Common myeloid progenitor, CD34-positive (primary cell): ENCODE data around the gene PDPK1.
A peak's percentile ranks its signal among the peaks of the same experiment; 100 is the strongest.

Experiments used
- CTCF ChIA-PET: fragments of 350-600 bp; sonication (Branson Sonifier 250); formaldehyde crosslinking; loops from one replicate; lab custom pipeline; 2021; ENCODE audit warnings: antibody characterized with exemption; lab: Charles Lee
- POLR2A ChIA-PET: fragments of 350-600 bp; sonication (Branson Sonifier 250); formaldehyde crosslinking; loops from one replicate; lab custom pipeline; 2021; ENCODE audit warnings: antibody characterized with exemption; lab: Charles Lee
- DNase-seq, 3 donors: peaks; one replicate each; pipeline versions ENCODE4 v3.0.0 to v3.0.0-alpha.2; 2013
- H3K27ac ChIP-seq, 2 experiments: 1 replicate in 1 of 2; 2 replicates in 1 of 2; pipeline ENCODE4 v1.7.0; 2013; ENCODE audit warnings: inconsistent platforms in 2 of 2, low read length in 2 of 2, mild to moderate bottlenecking in 2 of 2, low read depth in 1 of 2, moderate library complexity in 1 of 2; ENCODE audit not compliant: severe bottlenecking in 2 of 2, insufficient read depth in 1 of 2, poor library complexity in 1 of 2
- H3K27me3 ChIP-seq, 5 experiments: replicated peaks in 2 of 5; 1 replicate in 3 of 5; 2 replicates in 2 of 5; pipeline versions ENCODE4 v1.6.1 to v1.7.0; 2013; ENCODE audit warnings: low read length in 4 of 5, mild to moderate bottlenecking in 2 of 5, moderate library complexity in 2 of 5, inconsistent platforms in 1 of 5; ENCODE audit not compliant: insufficient read depth in 5 of 5, control insufficient read depth in 4 of 5
- H3K36me3 ChIP-seq, 4 experiments: 1 replicate in 2 of 4; 2 replicates in 2 of 4; pipeline versions ENCODE4 v1.6.1 to v1.7.0; 2013; ENCODE audit warnings: low read length in 3 of 4, control low read depth in 1 of 4, mild to moderate bottlenecking in 1 of 4; ENCODE audit not compliant: control insufficient read depth in 4 of 4, insufficient read depth in 4 of 4
- H3K4me1 ChIP-seq, 4 experiments: 1 replicate in 3 of 4; 2 replicates in 1 of 4; pipeline versions ENCODE4 v1.6.1 to v1.7.1; 2013; ENCODE audit warnings: low read length in 3 of 4, mild to moderate bottlenecking in 3 of 4, control low read depth in 1 of 4, inconsistent platforms in 1 of 4, moderate library complexity in 1 of 4; ENCODE audit not compliant: control insufficient read depth in 4 of 4, insufficient read depth in 4 of 4; ENCODE audit errors: control extremely low read depth in 1 of 4
- H3K4me3 ChIP-seq, 7 experiments: 1 replicate in 4 of 7; 2 replicates in 3 of 7; pipeline versions ENCODE4 v1.5.1 to v1.7.0; 2013; ENCODE audit warnings: mild to moderate bottlenecking in 7 of 7, low read length in 6 of 7, moderate library complexity in 6 of 7, inconsistent platforms in 2 of 7, low read depth in 2 of 7, control low read depth in 1 of 7; ENCODE audit not compliant: insufficient read depth in 4 of 7, control insufficient read depth in 1 of 7; ENCODE audit errors: extremely low read depth in 1 of 7
- H3K9me3 ChIP-seq, 5 experiments: 1 replicate in 4 of 5; 2 replicates in 1 of 5; pipeline versions ENCODE4 v1.6.1 to v1.7.1; 2013; ENCODE audit warnings: low read length in 4 of 5, mild to moderate bottlenecking in 2 of 5, inconsistent platforms in 1 of 5, low read depth in 1 of 5, moderate library complexity in 1 of 5; ENCODE audit not compliant: control insufficient read depth in 4 of 5, insufficient read depth in 2 of 5; ENCODE audit errors: control extremely low read depth in 1 of 5
- WGBS: methylation state at CpG from one replicate; pipeline ENCODE4 v1.1.5; 2013; ENCODE audit not compliant: insufficient coverage; 5-methylcytosine and 5-hydroxymethylcytosine counted together

PDPK1 gene

DNA sequence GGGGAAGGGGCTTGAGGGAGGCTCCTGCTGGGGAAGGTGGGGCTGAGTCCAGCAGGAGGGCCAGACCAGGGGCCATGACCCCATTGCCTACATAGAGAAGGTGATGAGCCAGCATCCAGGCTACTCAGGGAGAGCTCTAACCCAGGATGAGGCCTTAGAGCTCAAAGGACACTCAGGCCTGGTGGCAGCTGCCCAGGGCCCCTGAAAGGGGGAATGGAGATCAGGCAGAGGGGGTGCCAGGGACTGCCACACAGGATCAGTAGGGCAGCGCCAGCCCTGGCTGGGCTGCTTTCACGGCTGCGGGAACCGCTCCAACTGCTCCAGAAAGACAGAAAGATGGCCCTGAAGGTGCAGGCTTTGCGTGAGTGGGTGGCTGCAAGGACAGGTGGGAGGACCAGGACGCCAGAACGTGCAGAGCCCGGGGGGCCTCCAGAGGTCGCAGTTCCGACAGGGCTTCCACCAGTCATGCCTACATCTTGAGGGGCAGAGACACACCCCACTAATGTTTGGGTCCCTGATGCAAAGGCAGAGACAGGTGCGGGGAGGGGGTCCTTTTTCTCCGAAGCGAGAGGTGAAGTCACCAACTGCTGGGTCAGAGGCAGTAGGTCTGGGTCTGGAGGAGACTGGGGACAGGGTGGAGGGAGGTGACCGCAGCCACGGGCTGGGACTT, 25.0 kb upstream of the PDPK1 start:
- Histone ChIP-seq H3K27ac (peak overlapping the region; percentile 91 to 95), H3K36me3 (peaks cover 0 to 12% (median 1%) of the 10 kb centered on the region in 4 experiments), H3K9me3 (no peaks in the 10 kb centered on the region), H3K4me3 (peak overlapping the region in 6 of 7 experiments; percentile 13 to 99 (median 88)), H3K27me3 (no peaks in the 10 kb centered on the region), H3K4me1 (peaks cover 10 to 89% (median 84%) of the 10 kb centered on the region in 4 experiments)
- DNase-seq, result peak; percentile 42 to 76 (median 70)
- WGBS, result 52% methylated on average over 15 of the region's 15 CpGs
- CTCF ChIA-PET, result interaction anchor here (0.9 to 5.9 kb wide), 3 partner anchors 11 to 72 kb away, joined by 3 to 27 read pairs (median 3); no protein-coding TSS in a partner anchor
- POLR2A ChIA-PET, result interaction anchor here (0.8 to 1.0 kb wide), 2 partner anchors 18 to 25 kb away, joined by 3 to 5 read pairs; partner anchors contain the start of gene CEMP1

DNA sequence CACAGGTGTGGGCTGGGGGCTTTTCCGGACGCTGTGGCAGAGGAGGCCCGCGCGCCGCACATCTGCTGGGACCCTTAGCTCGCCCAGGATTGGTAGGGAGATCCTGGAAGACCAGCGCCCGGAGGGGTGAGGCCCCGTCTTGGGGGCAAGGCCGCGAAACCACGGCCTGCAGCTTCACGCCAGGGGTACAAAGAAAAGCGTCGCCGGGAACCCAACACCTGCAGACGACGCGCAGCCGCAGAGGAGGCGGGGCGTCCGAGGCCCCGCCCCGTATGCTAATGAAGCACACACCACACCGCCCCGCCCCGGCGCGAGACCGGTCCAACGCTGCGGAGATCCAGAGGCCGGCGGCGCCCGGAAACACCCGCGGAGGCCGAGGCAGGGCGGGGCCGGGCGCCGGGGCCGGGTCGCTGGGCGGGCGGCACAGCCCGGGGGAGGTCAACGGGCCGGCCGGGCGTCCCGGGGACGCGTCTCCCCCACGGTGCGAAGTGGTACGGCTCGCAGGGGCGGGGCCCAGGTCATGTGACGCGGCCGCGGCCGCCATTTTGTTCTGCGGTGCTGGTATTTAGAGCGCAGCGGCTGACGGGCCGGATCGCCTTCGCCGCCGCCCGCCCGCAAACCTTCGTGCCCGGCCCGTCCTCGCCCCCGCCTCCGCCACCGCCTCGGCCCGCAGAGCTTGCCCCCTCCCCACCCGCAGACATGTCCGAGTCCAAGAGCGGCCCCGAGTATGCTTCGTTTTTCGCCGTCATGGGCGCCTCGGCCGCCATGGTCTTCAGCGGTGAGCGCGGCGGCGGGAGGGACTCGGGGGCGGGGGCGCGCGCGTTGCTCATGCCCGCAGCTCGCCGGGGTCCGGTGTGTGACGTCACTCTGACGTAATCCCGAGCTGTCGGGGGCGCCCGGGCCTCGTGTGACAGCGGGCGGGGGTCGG, 24.2 kb upstream of the PDPK1 start, which contains the start of gene ATP6V0C:
Gene ATP6V0C, plus strand, starts transcription at position 548 of the 928 bp plus-strand sequence. Its CDS starts 152 bp downstream, at position 700.
- DNase-seq, result peak; percentile 89 to 94 (median 93)
- 1% methylated on average over 105 of the region's 122 CpGs for WGBS
- ChIA-PET CTCF (interaction anchor here (5.9 kb wide), 1 partner anchor 12 kb away, joined by 27 read pairs; no protein-coding TSS in a partner anchor), POLR2A (interaction anchor here (0.8 to 1.0 kb wide), 3 partner anchors 17 to 136 kb away, joined by 3 to 5 read pairs (median 3); partner anchors contain the start of gene CEMP1)
- Histone ChIP-seq H3K27ac (peak within 1 kb of the TSS; percentile 91 to 95), H3K27me3 (no peaks in the 10 kb centered on the region), H3K36me3 (peaks cover 0 to 19% (median 1%) of the 10 kb centered on the region in 4 experiments), H3K4me3 (peak within 1 kb of the TSS; percentile 72 to 99 (median 92)), H3K4me1 (peaks cover 10 to 89% (median 84%) of the 10 kb centered on the region in 4 experiments), H3K9me3 (no peaks in the 10 kb centered on the region)

GRCh38 chr16:2514333-2515179, 23.3 kb upstream of the PDPK1 start:
- Histone ChIP-seq H3K4me3 (peak overlapping the region; percentile 72 to 99 (median 92)), H3K4me1 (peaks cover 10 to 89% (median 84%) of the 10 kb centered on the region in 4 experiments), H3K27me3 (no peaks in the 10 kb centered on the region), H3K27ac (peak overlapping the region; percentile 91 to 95), H3K36me3 (peaks cover 0 to 28% (median 7%) of the 10 kb centered on the region in 4 experiments), H3K9me3 (no peaks in the 10 kb centered on the region)
- WGBS, result under 1% methylated on average over 47 of the region's 63 CpGs
- CTCF ChIA-PET, result interaction anchor here (5.9 kb wide), 1 partner anchor 13 kb away, joined by 27 read pairs; no protein-coding TSS in a partner anchor
- POLR2A ChIA-PET, result interaction anchor here (0.7 to 1.0 kb wide), 3 partner anchors 13 to 135 kb away, joined by 3 read pairs; partner anchors contain the start of gene CEMP1
- DNase-seq, result peak in 2 of 3 donors; percentile 34 to 46

- DNase-seq, result peak in 1 of 3 donors; percentile 25
- H3K4me1 ChIP-seq, result peaks cover 10 to 87% (median 81%) of the 10 kb centered on the region in 4 experiments
- H3K27me3 ChIP-seq, result no peaks in the 10 kb centered on the region
- H3K27ac ChIP-seq, result peak overlapping the region; percentile 91 to 95
- peaks cover 0 to 28% (median 7%) of the 10 kb centered on the region in 4 experiments for H3K36me3 ChIP-seq
- POLR2A ChIA-PET, result interaction anchor here (0.7 to 1.0 kb wide), 3 partner anchors 14 to 134 kb away, joined by 3 read pairs; partner anchors contain the start of gene CEMP1
- H3K9me3 ChIP-seq, result no peaks in the 10 kb centered on the region
- CTCF ChIA-PET, result interaction anchor here (0.9 to 1.1 kb wide), 3 partner anchors 8 to 85 kb away, joined by 3 read pairs; no protein-coding TSS in a partner anchor
- WGBS, result 10% methylated on average over 7 of the region's 14 CpGs
- H3K4me3 ChIP-seq, result peak overlapping the region; percentile 72 to 99 (median 92)
Measured at GRCh38 chr16:2515180-2515851, 22.5 kb upstream of the PDPK1 start.

DNA sequence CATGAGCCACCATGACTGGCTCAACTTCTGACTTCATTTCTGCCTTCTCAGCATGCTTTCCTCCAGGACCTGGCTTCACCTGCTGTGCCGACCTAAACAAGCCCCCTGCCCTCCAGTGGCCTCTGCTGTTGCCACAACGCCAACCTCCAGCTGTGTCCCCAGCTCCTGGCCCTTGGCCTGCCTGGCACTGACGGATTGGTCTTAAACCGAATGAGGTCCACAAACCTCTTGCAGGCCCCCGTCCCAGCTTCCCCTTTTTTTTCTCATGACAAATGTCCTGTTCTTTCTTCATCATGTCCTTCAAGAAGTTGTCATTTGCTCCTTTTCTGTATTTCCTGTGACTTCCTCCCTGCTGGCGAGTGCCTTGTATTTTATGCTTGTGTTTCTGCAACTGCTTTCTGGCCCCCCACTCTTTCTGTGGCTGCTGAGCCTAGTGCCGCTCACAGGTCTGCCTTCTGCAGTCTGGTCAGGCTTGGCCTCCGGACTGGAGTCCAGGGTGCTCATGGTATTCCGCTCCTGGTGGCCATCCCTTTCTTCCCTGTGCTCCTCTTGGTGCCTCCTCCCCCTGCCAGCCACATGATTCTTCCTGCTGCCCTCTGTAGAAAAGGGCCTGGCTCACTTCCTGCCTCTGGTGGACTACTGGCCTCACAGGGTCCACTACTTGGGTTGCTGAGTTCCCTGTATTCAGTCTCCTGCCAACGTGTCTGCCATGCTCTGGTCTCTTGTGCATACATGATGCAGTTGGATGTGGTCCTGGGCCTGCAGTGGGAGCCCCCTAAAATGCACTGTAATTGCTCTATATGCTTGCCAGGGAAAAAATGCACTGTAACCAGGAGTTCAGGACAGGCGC, 21.2 kb upstream of the PDPK1 start:
- H3K9me3 ChIP-seq, result no peaks in the 10 kb centered on the region
- H3K27me3 ChIP-seq, result no peaks in the 10 kb centered on the region
- H3K36me3 ChIP-seq, result peaks cover 0 to 28% (median 7%) of the 10 kb centered on the region in 4 experiments
- H3K4me1 ChIP-seq, result peaks cover 10 to 83% (median 79%) of the 10 kb centered on the region in 4 experiments
- ChIA-PET CTCF (interaction anchor here (0.9 to 1.1 kb wide), 4 partner anchors 10 to 512 kb away, joined by 3 read pairs; no protein-coding TSS in a partner anchor), POLR2A (no interaction called here)
- H3K4me3 ChIP-seq, result peak overlapping the region in 6 of 7 experiments; percentile 29 to 99 (median 91)
- DNase-seq, result peak; percentile 68 to 89 (median 89)
- H3K27ac ChIP-seq, result peak overlapping the region; percentile 91 to 95
- WGBS, result 17% methylated on average over 11 of the region's 11 CpGs
